Immature natural killer cell (primary cell): ENCODE results near the gene APBB1. TPM values are rescaled to one million over a fixed set of nuclear protein-coding genes. Genes with fewer than 3 reads are reported as not detected.

Experiments used
- polyA plus RNA-seq, 3 donors: library from polyadenylated mRNA; unstranded; fragments of 300-500 nt; fragmentation: Illumina TruSeq; gene quantifications; one replicate each; pipeline ENCODE4 v1.2.3, GENCODE V29; 2021

Gene APBB1
- polyA plus RNA-seq, 3 donors from 2014 or later = 30.8 to 55.9 (median 35.2) TPM

Other genes with a start within 250 kb of the APBB1 start
- not detected for gene OR52B2, start 248.8 kb downstream of the APBB1 start, polyA plus RNA-seq
- not detected for gene OR52W1, start 219.9 kb downstream of the APBB1 start, polyA plus RNA-seq
- gene C11orf42, start 213.5 kb downstream of the APBB1 start, polyA plus RNA-seq = not detected
- gene FHIP1B, start 184.5 kb downstream of the APBB1 start, polyA plus RNA-seq = 10 to 100 TPM; 11.9 to 20.5 (median 15.1) TPM
- not detected for gene CNGA4, start 180.0 kb downstream of the APBB1 start, polyA plus RNA-seq
- not detected for gene CCKBR, start 159.3 kb downstream of the APBB1 start, polyA plus RNA-seq
- gene CAVIN3, start 98.6 kb downstream of the APBB1 start, polyA plus RNA-seq = not detected
- gene SMPD1, start 28.6 kb downstream of the APBB1 start, polyA plus RNA-seq = 10 to 100 TPM; 12.0 to 21.9 (median 18.4) TPM
- not detected for gene HPX, start 21.9 kb upstream of the APBB1 start, polyA plus RNA-seq
- 1 to 10 TPM; 1.8 to 5.0 (median 2.9) TPM for gene TRIM3, start 54.8 kb upstream of the APBB1 start, polyA plus RNA-seq
- 10 to 100 TPM; 34.2 to 39.9 (median 35.0) TPM for gene ARFIP2, start 62.2 kb upstream of the APBB1 start, polyA plus RNA-seq
- gene TIMM10B, start 62.4 kb upstream of the APBB1 start, polyA plus RNA-seq = 10 to 100 TPM; 33.9 to 41.6 (median 35.2) TPM
- gene DNHD1, start 78.2 kb upstream of the APBB1 start, polyA plus RNA-seq = 1 to 10 TPM in 1 of 3 donors, under 1 TPM in 2; 0.74 to 1.3 (median 0.86) TPM
- 10 to 100 TPM; 17.6 to 25.7 (median 18.3) TPM for gene RRP8, start 184.5 kb upstream of the APBB1 start, polyA plus RNA-seq
- gene ILK, start 184.7 kb upstream of the APBB1 start, polyA plus RNA-seq = 100 to 1,000 TPM; 155 to 297 (median 193) TPM
- 100 to 1,000 TPM; 329 to 365 (median 334) TPM for gene TAF10, start 193.1 kb upstream of the APBB1 start, polyA plus RNA-seq
- 100 to 1,000 TPM; 110 to 225 (median 167) TPM for gene TPP1, start 200.3 kb upstream of the APBB1 start, polyA plus RNA-seq
- gene DCHS1, start 236.7 kb upstream of the APBB1 start, polyA plus RNA-seq = under 1 TPM in 2 of 3 donors, not detected in 1; 0.10 to 0.11 TPM